Measurements from ENCODE around the gene MDGA2.

DNA sequence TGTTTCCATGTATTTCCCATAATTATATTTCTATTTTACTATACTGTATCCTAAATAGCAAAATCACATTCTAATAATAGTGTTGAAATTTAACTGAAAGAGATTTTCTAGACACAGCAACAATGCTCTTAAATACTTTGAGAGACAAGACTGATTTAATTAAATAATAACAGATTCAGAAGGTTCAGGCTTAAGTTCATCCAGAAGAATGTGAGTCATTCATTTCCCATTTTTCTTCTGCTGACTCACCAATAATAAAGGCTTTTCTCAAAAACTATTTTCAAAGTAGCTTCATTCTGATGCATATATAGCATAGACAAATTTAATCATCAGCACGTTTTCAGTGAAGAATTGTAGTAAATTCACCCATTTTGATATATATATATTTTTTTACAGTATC lies 481.4 kb downstream of the MDGA2 start:
- TF ChIP-seq, protein P1, sequence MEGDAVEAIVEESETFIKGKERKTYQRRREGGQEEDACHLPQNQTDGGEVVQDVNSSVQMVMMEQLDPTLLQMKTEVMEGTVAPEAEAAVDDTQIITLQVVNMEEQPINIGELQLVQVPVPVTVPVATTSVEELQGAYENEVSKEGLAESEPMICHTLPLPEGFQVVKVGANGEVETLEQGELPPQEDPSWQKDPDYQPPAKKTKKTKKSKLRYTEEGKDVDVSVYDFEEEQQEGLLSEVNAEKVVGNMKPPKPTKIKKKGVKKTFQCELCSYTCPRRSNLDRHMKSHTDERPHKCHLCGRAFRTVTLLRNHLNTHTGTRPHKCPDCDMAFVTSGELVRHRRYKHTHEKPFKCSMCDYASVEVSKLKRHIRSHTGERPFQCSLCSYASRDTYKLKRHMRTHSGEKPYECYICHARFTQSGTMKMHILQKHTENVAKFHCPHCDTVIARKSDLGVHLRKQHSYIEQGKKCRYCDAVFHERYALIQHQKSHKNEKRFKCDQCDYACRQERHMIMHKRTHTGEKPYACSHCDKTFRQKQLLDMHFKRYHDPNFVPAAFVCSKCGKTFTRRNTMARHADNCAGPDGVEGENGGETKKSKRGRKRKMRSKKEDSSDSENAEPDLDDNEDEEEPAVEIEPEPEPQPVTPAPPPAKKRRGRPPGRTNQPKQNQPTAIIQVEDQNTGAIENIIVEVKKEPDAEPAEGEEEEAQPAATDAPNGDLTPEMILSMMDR (IDR thresholded peaks at IDR 0.05; ENCODE audit: insufficient read depth, low read depth, low read length) = no peak
- TF ChIP-seq EZH2 (IDR thresholded peaks at IDR 0.05; ENCODE audit: insufficient read depth, low read length) = no peak
